Cardiac fibroblast (primary cell): Measurements from ENCODE around the gene CCNI2.

Experiments
- DNase-seq, 2 donors: peaks; one replicate each; pipeline versions ENCODE4 v3.0.0 to v3.0.0-alpha.2; 2010; ENCODE audit warnings: low read depth in 2 of 2
- H3K4me3 ChIP-seq, 2 donors: replicated peaks in 1 of 2; 1 replicate in 1 of 2; 2 replicates in 1 of 2; pipeline ENCODE4 v1.5.1; 2011; ENCODE audit warnings: low read depth in 2 of 2, low read length in 2 of 2, mild to moderate bottlenecking in 2 of 2, moderate library complexity in 1 of 2
- TF ChIP-seq, protein P1 (sequence below): IDR thresholded peaks from one replicate; pipeline ENCODE4 v1.5.1; 2011; ENCODE audit warnings: low read depth, mild to moderate bottlenecking, low read length, inconsistent platforms

The CCNI2 gene

GRCh38 chr5:132787076-132787475, 39.9 kb downstream of the CCNI2 start:
- H3K4me3 ChIP-seq = no peak overlapping the region
- TF ChIP-seq, protein P1, sequence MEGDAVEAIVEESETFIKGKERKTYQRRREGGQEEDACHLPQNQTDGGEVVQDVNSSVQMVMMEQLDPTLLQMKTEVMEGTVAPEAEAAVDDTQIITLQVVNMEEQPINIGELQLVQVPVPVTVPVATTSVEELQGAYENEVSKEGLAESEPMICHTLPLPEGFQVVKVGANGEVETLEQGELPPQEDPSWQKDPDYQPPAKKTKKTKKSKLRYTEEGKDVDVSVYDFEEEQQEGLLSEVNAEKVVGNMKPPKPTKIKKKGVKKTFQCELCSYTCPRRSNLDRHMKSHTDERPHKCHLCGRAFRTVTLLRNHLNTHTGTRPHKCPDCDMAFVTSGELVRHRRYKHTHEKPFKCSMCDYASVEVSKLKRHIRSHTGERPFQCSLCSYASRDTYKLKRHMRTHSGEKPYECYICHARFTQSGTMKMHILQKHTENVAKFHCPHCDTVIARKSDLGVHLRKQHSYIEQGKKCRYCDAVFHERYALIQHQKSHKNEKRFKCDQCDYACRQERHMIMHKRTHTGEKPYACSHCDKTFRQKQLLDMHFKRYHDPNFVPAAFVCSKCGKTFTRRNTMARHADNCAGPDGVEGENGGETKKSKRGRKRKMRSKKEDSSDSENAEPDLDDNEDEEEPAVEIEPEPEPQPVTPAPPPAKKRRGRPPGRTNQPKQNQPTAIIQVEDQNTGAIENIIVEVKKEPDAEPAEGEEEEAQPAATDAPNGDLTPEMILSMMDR = no peak
- peak in 1 of 2 donors; percentile 56 for DNase-seq

GRCh38 chr5:132788508-132788907, 41.3 kb downstream of the CCNI2 start:
- DNase-seq = no peak
- no peak overlapping the region for H3K4me3 ChIP-seq
- TF ChIP-seq, protein P1 = no peak

DNA sequence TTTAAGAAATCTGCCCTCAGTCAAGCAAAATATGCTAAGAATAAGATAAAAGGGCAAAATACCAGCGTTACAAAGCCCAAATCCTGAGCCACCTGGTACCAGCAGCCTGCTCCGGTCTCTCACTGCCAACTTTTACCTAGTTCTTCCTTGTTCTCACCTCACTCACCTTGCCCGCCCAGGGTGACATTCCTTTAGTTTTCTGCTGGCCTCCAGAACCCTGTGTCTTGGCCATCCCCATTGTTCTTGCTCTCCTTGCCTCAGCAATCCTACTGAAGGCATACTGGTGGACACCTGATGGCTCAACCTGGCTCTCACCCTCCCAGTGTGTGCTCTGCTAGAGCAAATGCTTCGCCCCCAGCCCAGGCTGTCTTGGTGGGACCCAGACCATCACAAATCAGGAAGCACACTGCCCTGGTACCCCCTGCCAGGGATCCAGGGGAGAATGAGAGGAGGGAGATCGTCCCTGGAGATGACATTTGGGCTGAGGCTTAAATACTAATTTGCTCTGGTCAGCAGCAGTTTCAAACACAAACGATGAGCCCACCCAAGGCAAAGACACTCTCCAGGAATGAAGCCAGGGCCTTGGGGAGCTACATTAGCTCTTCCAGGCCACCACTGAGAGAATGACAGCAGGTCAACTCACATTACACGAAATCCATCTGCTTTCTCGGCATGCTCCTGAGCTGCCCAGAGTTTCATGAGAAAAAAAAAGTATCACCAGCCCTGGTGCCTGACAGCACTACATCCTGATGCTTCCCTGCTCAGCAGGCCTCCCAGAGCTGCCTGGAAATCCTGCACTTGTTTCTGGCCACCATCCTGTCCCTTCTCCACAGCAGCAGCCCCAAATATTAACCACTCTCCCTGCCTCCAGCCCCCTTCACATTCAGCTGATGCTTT, 42.0 kb downstream of the CCNI2 start:
- TF ChIP-seq, protein P1 = no peak
- no peak overlapping the region for H3K4me3 ChIP-seq
- DNase-seq = no peak

DNA sequence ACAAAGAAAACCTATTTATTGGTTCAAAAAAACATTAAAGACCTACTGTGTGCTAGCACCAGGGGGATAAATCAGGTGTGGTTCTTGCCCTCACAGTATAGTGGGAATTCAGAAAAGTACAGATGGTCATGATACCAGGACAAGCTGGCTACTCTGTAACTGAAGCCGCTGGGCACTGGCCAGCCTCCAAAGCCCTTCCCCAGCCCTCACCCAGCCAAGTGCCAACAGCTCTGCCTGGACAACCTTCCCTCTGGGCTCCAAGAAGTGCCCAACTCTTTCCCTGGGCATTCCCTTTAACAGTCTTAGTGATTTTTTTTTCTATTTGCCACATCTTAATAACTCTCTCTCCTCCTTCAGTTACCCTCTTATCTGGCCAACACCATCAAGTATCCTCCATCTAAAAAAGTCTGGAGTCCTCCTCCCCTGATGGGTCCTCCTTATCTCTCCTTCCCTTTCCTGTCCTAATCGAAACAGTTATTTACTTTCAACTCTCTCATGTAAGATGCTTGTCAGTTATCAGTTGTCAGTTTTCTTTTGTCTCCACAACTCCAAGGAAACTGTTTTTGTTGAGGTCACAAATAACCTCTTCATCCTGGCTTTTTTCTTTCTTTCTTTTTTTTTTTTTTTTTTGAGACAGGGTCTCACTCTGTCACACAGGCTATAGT, 43.1 kb downstream of the CCNI2 start:
- TF ChIP-seq, protein P1 = no peak
- DNase-seq = no peak
- H3K4me3 ChIP-seq = no peak overlapping the region

- no peak overlapping the region for H3K4me3 ChIP-seq
- DNase-seq = no peak
- TF ChIP-seq, protein P1 = no peak
Observed at GRCh38 chr5:132791026-132791425, 43.8 kb downstream of the CCNI2 start.

DNA sequence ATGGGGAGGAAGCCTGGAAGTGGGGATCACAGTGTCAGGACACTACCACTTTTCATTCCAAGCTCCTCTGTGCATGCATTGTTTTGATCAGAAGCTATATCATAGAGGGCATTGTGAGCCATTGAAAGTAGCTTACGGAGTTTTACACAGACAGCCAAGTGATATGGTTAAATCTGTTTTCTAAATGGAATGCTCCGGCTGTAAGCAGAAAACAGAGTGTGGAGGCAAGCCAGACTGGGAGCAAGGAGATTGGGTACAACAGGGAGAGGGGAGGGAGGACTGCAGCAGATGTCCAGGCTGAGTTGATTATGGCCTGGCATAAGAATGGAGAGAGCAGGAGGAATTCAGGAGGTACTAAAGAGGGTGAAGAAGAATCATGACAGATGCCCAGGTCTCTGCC, 50.4 kb downstream of the CCNI2 start:
- no peak for DNase-seq
- TF ChIP-seq, protein P1 = no peak
- H3K4me3 ChIP-seq = no peak overlapping the region
